ENCODE data around the gene GLS.
"Not testable (repeated sequence)": the region's sequence is repeated elsewhere in the genome, so short reads cannot be mapped to it uniquely, and the experiment has no call there.

Gene GLS

DNA sequence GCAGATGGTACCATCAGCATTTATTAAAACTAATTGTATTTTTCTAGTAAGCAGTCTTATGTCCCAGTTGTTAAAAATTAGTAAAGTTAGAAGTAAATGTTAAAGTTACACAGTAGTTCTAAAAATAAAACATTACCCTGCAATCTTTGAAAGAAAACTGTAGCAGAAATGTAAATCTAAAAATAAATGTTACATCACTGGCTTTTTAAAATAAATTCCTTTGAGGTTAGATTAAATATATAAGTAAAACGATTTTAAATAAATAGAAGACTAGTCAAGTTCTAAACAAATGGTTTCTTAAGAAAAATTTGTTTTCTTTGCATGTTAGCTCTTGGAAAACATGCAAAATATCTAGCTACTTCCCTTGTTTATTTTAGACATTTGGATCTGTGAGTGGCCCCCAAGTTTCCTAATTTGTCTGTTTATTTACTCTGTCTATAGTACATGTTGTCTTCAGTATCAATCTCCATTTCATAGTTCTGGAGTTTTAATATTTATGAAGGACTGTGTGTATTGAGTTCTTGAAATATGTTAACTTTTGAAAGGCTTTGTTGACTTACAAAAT is 58.2 kb downstream of the GLS start:
- no peak for DNase-seq

- no peak for DNase-seq
Measured at GRCh38 chr2:190940454-190940853, 59.8 kb downstream of the GLS start.

DNA sequence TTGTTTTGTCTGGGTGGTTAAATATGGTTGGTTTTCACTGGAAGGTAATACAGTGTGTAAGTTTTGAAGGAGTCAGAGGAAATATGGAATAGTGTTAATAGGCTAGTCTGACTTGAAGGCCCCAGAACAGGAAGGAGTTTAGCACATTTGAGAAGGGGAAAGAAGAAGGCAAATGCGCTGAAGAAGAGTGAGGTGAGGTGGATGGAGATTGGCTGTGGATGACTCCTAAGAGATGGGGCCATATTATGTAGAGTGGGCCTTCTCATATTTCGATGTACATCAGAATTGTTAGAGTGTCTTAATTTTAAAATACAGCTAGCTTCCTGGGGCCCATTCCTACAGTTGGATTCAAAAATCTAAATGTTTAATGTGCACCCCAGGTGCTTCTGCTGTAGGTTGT is 61.0 kb downstream of the GLS start:
- no peak for DNase-seq

GRCh38 chr2:190942697-190943096 is 62.1 kb downstream of the GLS start:
- no peak for DNase-seq

GRCh38 chr2:190943706-190944105 is 63.1 kb downstream of the GLS start:
- no peak for DNase-seq

DNA sequence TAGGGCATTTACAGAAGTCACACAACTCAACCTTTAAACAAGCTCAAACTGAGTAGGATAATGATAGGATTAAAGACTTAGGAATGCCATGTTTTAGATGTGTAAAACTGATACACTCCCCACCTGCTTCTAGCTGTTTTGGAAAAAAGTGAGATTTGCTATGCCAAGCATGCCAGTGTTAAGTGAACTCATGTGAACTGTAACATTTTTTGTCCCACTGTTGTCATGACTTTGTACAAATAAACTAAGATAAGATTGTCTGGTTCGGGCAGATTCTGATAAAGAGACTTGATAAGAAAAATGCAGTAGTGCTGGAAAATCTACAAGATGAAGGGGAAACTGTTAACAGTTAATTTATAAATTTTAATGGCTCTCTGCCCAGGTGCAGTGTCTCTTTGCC is 66.5 kb downstream of the GLS start:
- DNase-seq: peak in 1 of 3 experiments; percentile 65

- peak in 1 of 3 experiments; percentile 39 for DNase-seq
Measured at GRCh38 chr2:190947711-190948251, 67.2 kb downstream of the GLS start.

GRCh38 chr2:190948671-190949070 is 68.0 kb downstream of the GLS start:
- DNase-seq: no peak

- no peak for DNase-seq
Measured at GRCh38 chr2:190950566-190950991, 70.0 kb downstream of the GLS start.

GRCh38 chr2:190953257-190953656 is 72.6 kb downstream of the GLS start:
- no peak for DNase-seq

- no peak for DNase-seq
Measured at GRCh38 chr2:190959911-190960788, 79.5 kb downstream of the GLS start.

DNA sequence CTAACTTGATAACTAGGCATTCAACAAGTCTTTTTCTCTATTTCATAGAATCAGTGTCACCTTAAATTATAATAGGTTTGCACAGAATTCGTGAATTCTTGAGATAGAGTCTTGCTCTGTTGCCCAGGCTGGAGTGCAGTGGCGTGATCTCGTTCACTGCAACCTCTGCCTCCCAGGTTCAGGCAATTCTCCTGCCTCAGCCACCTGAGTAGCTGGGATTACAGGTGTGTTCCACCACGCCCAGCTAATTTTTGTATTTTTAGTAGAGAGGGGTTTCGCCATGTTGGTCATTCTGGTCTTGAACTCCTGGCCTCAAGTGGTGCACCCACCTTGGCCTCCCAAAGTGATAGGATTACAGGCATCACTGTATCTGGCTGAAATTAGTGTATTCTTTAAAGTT is 80.5 kb downstream of the GLS start:
- not testable (repeated sequence) for DNase-seq

DNA sequence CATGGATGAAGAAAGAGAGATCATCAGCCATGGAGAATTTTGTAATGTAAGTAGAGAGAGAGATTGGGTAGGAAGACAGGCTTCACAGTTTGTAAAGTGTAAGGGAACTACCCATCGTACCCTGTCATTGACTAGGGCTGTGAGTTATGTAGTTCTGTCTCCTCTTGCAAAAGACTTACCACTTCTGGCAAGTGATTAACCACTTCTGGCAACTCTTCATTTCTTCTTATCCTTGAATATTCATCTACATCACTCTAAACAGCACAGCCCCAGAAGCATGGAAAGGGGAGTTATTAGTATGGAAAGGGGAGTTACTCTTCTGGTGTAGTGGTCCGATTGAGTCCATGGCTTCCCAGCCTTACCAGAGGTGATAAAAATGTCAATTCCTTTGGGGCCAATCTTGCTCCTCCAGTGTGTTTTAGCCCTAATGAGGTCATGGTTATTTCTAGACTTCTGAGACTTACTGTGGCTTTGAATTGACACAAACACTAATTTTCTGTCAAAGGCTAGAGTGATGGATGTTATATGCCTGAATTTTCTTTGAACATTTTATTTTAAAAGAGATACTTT is 81.4 kb downstream of the GLS start:
- DNase-seq: no peak

DNA sequence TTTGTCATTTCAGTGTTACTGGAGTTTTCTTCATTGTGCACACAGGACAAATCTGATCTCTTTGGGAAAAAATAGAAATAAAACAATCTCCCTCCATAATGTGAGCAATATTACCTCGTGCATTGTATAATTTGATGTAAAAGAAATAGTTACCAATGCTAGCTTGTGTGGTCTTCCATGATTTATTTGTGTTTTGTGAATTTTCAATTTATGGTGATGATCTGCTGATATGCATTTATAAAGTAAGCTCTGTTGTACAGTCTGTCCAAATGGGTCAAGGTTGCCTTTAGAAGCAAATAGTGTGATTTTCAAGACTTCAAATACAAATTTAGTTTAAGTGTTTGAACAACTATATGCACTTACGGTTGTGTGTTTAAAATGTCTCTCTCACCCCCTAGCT is 82.5 kb downstream of the GLS start:
- no peak for DNase-seq

GRCh38 chr2:190964170-190964795 is 83.7 kb downstream of the GLS start:
- DNase-seq: no peak

GRCh38 chr2:190965580-190966222 is 85.1 kb downstream of the GLS start:
- no peak for DNase-seq

- DNase-seq: no peak
Measured at GRCh38 chr2:190968522-190968921, 87.9 kb downstream of the GLS start.

- DNase-seq: no peak
Measured at GRCh38 chr2:190970160-190970559, 89.5 kb downstream of the GLS start.

GRCh38 chr2:190970873-190971506 is 90.4 kb downstream of the GLS start:
- no peak for DNase-seq

DNA sequence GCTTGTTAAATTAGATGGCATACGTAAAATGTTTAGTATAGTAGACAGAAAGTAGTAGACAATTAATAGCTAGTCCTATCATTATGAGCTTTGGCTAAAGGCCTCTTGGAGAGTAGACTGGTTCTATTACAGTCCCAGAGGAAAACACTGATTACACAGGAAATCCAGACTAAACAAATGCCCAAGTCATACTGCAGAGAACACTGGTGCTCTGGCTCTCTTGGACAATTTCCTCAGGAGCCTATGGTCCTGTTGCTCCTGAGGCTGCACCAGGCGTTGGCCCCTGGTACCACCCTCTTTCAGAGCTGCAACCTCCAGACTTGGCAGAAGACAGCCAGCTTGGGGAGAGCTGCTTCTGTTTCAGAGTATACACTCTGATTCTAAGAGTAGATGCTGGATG is 91.6 kb downstream of the GLS start:
- no peak for DNase-seq

DNA sequence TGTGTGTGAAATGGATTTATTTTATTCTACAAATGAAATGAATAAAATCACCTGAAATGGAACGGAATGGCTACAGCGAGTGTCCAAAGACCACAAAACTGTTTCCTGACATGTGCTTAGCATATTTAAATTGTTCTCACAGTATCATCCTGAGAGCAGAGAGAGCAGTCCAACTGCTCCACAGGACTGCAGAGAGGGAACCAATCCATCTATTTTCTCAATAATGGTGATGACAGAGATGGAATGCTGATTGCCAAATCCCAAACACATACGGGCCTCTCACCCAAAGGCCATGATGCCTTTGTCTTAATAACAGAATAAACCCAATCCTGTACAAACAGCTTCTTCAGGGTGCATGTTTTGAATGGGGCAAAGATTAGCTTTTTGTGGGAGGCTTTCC is 92.2 kb downstream of the GLS start:
- DNase-seq: no peak

DNA sequence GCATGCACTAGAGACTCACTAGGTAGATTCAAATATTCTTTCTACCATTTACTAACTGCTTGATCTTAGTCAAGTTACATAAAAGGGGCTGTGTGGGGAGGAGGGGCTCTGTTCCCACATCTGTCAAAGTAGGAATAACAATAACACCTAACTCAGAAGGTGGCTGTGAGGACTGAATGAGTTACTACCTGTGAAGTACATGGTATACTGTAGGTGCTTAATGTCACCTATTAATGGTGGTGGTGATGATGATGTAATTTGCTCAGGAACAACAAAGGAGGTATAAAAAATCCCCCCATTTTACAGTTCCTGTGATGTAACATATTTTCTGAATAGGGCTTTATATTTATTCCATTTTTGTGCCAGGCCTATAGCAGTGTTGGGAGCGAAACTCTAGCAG is 92.6 kb downstream of the GLS start:
- DNase-seq: no peak
